Motor neuron (in vitro differentiated cells): ENCODE measurements around the gene CHST8. TPM values are rescaled to one million over a fixed set of nuclear protein-coding genes. Genes with fewer than 3 reads are reported as not detected.
A peak's percentile ranks its signal among the peaks of the same experiment; 100 is the strongest.
"Not testable (repeated sequence)": the region's sequence is repeated elsewhere in the genome, so short reads cannot be mapped to it uniquely, and the experiment has no call there.

Source experiments
- ATAC-seq, 8 experiments: fragments of 200-7000 bp; cut with Tn5 transposase; replicated peaks in 6 of 8; 2 replicates each; pipeline ENCODE4 v1.8.0; 2021; ENCODE audit warnings: mild to moderate bottlenecking in 8 of 8, moderate library complexity in 8 of 8
- H3K27ac ChIP-seq, 2 donors: fragments of 250-450 bp; sonication (Bioruptor Pico); 2 replicates each; pipeline ENCODE4 v1.9.0; 2021; ENCODE audit warnings: antibody characterized with exemption in 2 of 2, mild to moderate bottlenecking in 2 of 2, moderate library complexity in 1 of 2
- H3K4me1 ChIP-seq, 2 donors: fragments of 250-450 bp; sonication (Bioruptor Pico); replicated peaks in 1 of 2; 2 replicates each; pipeline ENCODE4 v1.6.1; 2021; ENCODE audit warnings: antibody characterized with exemption in 2 of 2, mild to moderate bottlenecking in 2 of 2, moderate library complexity in 1 of 2
- H3K4me3 ChIP-seq, 5 donors: fragments of 250-450 bp; sonication (Bioruptor Pico); 2 replicates each; pipeline ENCODE4 v1.9.0; 2021; ENCODE audit warnings: antibody characterized with exemption in 5 of 5, mild to moderate bottlenecking in 5 of 5, moderate library complexity in 4 of 5
- WGBS, 10 experiments: fragments of 450-650 bp; shearing (Covaris generic); methylation state at CpG; one replicate each; pipeline ENCODE4 v1.0.0; 2022; 5-methylcytosine and 5-hydroxymethylcytosine counted together
- in situ Hi-C, 9 experiments: fragments of 400-800 bp; cut with MboI; loops; one replicate each; pipeline ENCODE4 v1.15.0; 2021; ENCODE audit warnings: low sequenced_read_pairs in 9 of 9, low pct_unique_long_range_greater_than_20kb in 2 of 9; ENCODE audit not compliant: unreplicated experiment in 9 of 9
- total RNA-seq, 8 experiments: library from RNA; unstranded; fragments of 300-600 nt; gene quantifications; 2 replicates each; pipeline versions ENCODE4 v1.2.3 to v1.2.4, GENCODE V29; 2022

The CHST8 gene
- total RNA-seq, 8 experiments from 2014 or later = 0.84 to 17.0 (median 11.5) TPM

- WGBS, 10 experiments = 50% methylated on average over 1 of the region's 1 CpG; no CpG with 5 or more reads in 9 of the 10 experiments
- Histone ChIP-seq H3K4me1 (peaks cover 3 to 7% of the 10 kb centered on the region in 2 donors), H3K4me3 (no peak overlapping the region), H3K27ac (no peak overlapping the region)
- ATAC-seq = no peak
- in situ Hi-C loops = no loop called here
Observed at GRCh38 chr19:33808399-33808798, 186.6 kb downstream of the CHST8 start.

GRCh38 chr19:33809960-33810359 lies 188.2 kb downstream of the CHST8 start:
- H3K27ac ChIP-seq = no peak overlapping the region
- ATAC-seq = peak in 2 of 8 experiments; percentile 16 to 27
- no peak overlapping the region for H3K4me3 ChIP-seq
- 20 to 100% (median 95%) methylated on average over 1 to 4 of the region's 6 CpGs; no CpG with 5 or more reads in 5 of the 10 experiments for WGBS, 10 experiments
- H3K4me1 ChIP-seq = peaks cover 8 to 18% of the 10 kb centered on the region in 2 donors
- in situ Hi-C loops = no loop called here

DNA sequence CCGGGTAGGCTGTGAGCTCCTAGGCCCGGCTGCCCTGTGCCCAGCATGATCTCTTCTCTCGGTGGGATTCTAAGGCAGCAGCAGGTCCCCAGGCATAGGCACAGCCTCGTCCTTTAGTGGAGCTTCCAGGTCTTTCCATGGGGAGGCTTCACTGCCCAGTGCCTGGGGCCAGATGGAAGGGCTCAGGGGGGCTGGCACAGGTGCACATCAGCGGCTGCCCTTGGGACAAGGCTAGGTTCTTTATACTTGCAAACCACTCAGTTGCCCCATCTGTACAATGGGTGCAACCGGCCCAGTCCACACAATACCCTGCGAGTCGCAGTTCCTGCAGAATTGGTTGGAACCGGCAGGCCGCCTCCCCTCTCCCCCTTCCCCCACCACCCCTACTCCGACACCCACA lies 189.1 kb downstream of the CHST8 start:
- H3K4me3 ChIP-seq = no peak overlapping the region
- in situ Hi-C loops = no loop called here
- peaks cover 8 to 18% of the 10 kb centered on the region in 2 donors for H3K4me1 ChIP-seq
- 90 to 100% (median 96%) methylated on average over 2 to 5 of the region's 11 CpGs; no CpG with 5 or more reads in 3 of the 10 experiments for WGBS, 10 experiments
- no peak overlapping the region for H3K27ac ChIP-seq
- no peak for ATAC-seq

DNA sequence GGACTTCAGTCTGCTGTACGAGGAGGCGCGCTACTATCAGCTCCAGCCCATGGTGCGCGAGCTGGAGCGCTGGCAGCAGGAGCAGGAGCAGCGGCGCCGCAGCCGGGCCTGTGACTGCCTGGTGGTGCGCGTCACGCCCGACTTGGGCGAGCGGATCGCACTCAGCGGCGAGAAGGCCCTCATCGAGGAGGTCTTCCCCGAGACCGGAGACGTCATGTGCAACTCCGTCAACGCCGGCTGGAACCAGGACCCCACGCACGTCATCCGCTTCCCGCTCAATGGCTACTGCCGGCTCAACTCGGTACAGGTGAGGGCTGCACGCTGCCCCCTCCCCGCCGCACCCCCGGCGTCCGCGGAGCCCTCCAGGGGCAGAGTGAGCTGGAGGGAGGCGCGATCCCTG lies 189.5 kb downstream of the CHST8 start:
- Histone ChIP-seq H3K4me3 (no peak overlapping the region), H3K4me1 (peaks cover 8 to 18% of the 10 kb centered on the region in 2 donors), H3K27ac (no peak overlapping the region)
- ATAC-seq = no peak
- in situ Hi-C loops = no loop called here
- 92 to 100% (median 100%) methylated on average over 1 to 7 of the region's 41 CpGs; no CpG with 5 or more reads in 7 of the 10 experiments for WGBS, 10 experiments

GRCh38 chr19:33811736-33812387 lies 190.1 kb downstream of the CHST8 start:
- ATAC-seq = no peak
- H3K4me3 ChIP-seq = no peak overlapping the region
- WGBS, 10 experiments = 20 to 93% (median 85%) methylated on average over 1 to 9 of the region's 14 CpGs; no CpG with 5 or more reads in 2 of the 10 experiments
- H3K27ac ChIP-seq = no peak overlapping the region
- peaks cover 8 to 18% of the 10 kb centered on the region in 2 donors for H3K4me1 ChIP-seq
- in situ Hi-C loops = no loop called here

DNA sequence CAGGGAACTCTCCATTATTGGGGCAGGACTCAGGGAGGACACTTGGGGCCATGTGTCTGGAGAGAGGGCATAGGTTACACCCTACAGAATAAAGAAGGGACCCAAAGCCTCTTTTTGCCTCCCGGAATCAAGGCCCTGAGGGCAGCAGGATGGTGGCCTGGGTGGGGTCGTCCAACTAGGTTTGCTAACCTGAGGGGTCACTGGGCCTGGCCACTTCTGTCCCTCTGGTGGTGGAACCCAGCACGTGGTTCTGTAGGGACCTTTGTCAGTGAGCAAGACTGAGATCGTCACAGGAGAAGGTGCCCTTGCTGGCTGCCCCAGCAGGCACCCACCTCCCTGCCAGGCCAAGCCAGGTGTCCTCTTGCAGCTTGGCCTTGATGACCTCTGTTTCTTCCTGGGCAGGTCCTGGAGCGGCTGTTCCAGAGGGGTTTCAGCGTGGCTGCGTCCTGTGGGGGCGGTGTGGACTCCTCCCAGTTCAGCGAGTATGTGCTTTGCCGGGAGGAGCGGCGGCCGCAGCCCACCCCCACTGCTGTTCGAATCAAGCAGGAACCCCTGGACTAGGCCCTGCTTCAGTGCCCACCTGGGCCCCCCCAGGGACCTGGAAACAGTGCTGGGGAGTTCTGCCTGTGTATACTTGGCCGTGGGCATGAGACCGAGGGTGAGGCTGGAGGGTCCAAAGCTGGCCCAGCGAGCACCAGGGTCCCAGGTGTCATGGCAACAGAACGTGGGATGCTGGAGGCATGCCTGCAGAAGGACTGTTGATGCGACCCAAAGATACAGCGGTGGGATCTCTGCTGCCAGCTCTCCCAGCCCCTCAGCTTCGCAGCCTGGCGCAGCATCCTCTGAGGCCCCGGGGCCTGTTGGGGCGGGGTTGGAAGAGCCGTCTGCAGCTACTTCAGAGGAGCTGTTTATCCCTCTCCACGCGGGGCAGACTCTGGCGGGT lies 190.9 kb downstream of the CHST8 start:
- in situ Hi-C loops = no loop called here
- Histone ChIP-seq H3K4me3 (no peak overlapping the region), H3K4me1 (peaks cover 8 to 18% of the 10 kb centered on the region in 2 donors), H3K27ac (peak overlapping the region; percentile 5 to 57)
- WGBS, 10 experiments = 69 to 100% (median 88%) methylated on average over 1 to 13 of the region's 28 CpGs; no CpG with 5 or more reads in 4 of the 10 experiments
- ATAC-seq = peak in 6 of 8 experiments; percentile 3 to 30 (median 26)

DNA sequence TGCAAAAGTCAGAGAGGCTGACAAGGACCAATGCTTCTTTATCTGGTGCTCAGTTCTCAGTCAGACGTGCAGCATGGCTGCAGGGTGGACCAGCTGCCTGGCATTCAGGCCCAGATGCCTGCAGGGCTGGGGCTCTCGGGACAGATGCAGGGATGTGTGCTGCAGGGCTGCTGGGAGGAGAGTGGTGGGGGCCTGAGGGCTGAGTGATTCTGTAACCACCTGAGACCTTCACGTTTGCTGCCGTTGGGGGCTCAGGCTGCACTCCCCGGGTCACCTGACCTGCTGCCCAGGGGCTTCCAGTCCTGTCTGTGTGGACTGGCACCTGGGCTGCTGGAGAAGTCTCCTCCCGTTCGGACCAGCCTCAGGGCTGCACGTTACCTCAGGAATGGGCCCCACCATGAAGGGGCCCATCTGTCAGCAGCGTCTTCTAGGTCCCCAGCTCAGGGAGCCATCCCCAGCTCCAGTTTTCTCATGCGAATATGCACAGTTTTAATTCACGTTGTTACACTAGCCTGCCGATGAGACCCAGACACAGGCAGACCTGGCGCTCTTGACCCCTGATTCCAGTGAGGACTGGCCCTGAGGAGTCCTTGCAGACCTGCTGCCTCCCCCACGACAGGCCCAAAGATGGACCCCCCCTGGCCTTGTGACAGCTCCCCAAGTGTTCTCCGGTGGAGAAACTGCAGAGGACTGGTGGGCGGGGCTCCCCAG lies 191.8 kb downstream of the CHST8 start:
- in situ Hi-C loops = no loop called here
- Histone ChIP-seq H3K4me3 (no peak overlapping the region), H3K27ac (peak overlapping the region; percentile 5 to 57), H3K4me1 (peaks cover 10 to 18% of the 10 kb centered on the region in 2 donors)
- WGBS, 10 experiments = 20 to 79% (median 52%) methylated on average over 1 to 9 of the region's 16 CpGs; no CpG with 5 or more reads in 4 of the 10 experiments
- ATAC-seq = peak in 6 of 8 experiments; percentile 50 to 76 (median 74)

DNA sequence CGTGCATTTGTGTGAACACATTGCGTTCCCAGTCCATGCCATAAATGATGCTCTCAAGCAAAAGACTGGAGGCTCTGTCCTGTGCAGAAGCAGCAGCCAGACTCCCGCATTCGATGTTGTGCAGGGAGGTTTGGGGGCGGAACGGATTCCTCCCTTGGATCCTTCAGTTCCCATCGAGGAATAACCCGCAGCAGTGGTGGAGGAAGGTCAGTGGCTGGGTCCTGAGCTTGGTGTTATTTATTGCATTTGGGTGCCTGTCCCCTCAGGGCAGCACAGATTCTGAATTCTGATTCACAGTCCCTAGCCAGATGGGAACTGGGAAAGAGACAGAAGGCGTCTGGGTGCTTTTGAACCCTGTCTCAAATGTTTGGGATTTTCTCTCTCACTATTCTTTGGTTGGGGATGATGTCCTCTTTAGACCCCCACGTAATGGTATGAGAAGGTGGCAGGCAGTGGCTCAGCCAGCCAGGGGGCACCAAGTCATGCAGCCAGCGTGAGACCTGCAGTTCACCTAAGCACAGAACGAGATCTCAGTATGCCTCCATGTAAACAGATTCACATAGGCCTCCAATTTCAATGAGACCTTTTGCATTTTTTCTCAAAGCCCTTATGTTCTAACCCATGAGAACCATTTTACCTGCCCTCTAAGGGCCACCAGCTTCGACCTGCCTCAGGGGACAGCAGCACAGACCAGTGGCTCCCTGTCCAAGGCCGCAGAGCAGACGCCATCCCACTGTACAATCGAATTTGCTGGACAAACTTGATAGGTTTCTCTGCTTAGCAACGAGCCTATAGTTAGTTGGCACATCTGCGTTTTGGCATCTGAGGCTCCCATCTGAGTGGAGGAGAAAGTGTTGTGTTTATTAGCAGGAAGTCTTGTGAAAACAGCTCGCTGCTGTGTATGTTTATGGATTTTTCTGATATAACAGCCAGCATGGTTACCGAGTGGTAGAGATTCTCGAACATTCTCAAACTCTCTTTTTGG lies 192.7 kb downstream of the CHST8 start:
- no peak overlapping the region for H3K27ac ChIP-seq
- WGBS, 10 experiments = 64 to 94% (median 89%) methylated on average over 2 to 14 of the region's 21 CpGs
- ATAC-seq = no peak
- H3K4me3 ChIP-seq = no peak overlapping the region
- H3K4me1 ChIP-seq = peaks cover 18 to 19% of the 10 kb centered on the region in 2 donors
- in situ Hi-C loops = no loop called here

- Histone ChIP-seq H3K4me1 (peaks cover 23 to 31% of the 10 kb centered on the region in 2 donors), H3K27ac (no peak overlapping the region), H3K4me3 (no peak overlapping the region)
- 64 to 93% (median 85%) methylated on average over 1 to 12 of the region's 15 CpGs; no CpG with 5 or more reads in 2 of the 10 experiments for WGBS, 10 experiments
- in situ Hi-C loops = no loop called here
- peak in 1 of 8 experiments; percentile 1 for ATAC-seq
Observed at GRCh38 chr19:33815380-33816340, 193.9 kb downstream of the CHST8 start.

DNA sequence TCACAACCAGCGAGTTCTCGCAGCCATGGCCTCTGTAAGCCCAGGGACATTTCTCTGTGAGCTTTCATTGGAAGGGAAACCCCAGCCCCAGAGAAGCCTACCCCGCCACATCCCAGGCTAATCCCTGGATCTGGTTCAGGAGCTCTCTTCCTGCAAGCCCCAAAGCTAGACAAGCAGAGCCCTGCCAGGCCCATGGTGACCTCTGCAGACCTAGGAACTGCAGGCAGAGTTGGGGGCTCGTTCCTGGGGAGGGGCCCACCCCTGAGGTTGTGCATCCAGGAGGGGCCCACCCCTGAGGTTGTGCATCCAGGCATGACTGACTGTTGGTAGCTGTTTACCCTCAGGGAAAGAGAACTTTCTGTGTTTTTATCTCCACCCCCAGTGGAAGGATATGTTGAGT lies 196.7 kb downstream of the CHST8 start:
- in situ Hi-C loops = no loop called here
- Histone ChIP-seq H3K27ac (no peak overlapping the region), H3K4me1 (peaks cover 18 to 28% of the 10 kb centered on the region in 2 donors), H3K4me3 (no peak overlapping the region)
- no peak for ATAC-seq
- WGBS, 10 experiments = 50 to 100% (median 100%) methylated on average over 1 to 3 of the region's 4 CpGs; no CpG with 5 or more reads in 5 of the 10 experiments

- in situ Hi-C loops, H3K4me3 ChIP-seq, ATAC-seq: not testable (repeated sequence)
- peak overlapping the region in 1 of 2 donors; percentile 42 for H3K27ac ChIP-seq
- H3K4me1 ChIP-seq = peaks cover 11 to 24% of the 10 kb centered on the region in 2 donors
- WGBS, 10 experiments = 40 to 100% (median 59%) methylated on average over 1 to 3 of the region's 7 CpGs; no CpG with 5 or more reads in 2 of the 10 experiments
Observed at GRCh38 chr19:33819078-33819477, 197.3 kb downstream of the CHST8 start.
